ENCODE results near the gene ADAMTS12. TPM values are rescaled to one million over a fixed set of nuclear protein-coding genes. Genes with fewer than 3 reads are reported as not detected.

Gene ADAMTS12
- total and polyA plus RNA-seq, 2 of the 8 experiments (the other 6 are each of a cell fraction or from before 2014, with no cell fraction given) = 6.4 to 12.8 TPM

- no peak overlapping the region for H2BK120ac ChIP-seq (replicated peaks; ENCODE audit: low read depth, low read length)
- DNase-seq (ENCODE audit: low read depth in 1 of 2, low spot score in 2 of 2) (no peak), FAIRE-seq (no peak)
- no peaks in the 10 kb centered on the region for H3K79me2 ChIP-seq (ENCODE audit: control insufficient read depth in 1 of 2, insufficient read depth in 2 of 2, low read length in 2 of 2)
- H3K4me3 ChIP-seq (ENCODE audit: extremely low read depth in 1 of 4, insufficient read depth in 2 of 4, low read depth in 3 of 4, low read length in 4 of 4) = no peak overlapping the region
- 92% methylated on average over 5 of the region's 5 CpGs; no CpG with 5 or more reads in 1 of the 2 experiments for WGBS, 2 experiments (ENCODE audit: extremely low coverage in 1 of 2, insufficient coverage in 1 of 2, insufficient read length in 1 of 2, insufficient replicate concordance in 2 of 2, low coverage in 1 of 2, low lambda C conversion rate in 2 of 2, missing lambda C conversion rate in 1 of 2)
- H2BK12ac ChIP-seq (ENCODE audit: low read depth, low read length) = no peak overlapping the region
- H3K4ac ChIP-seq (replicated peaks; ENCODE audit: insufficient read length, low read depth, low read length) = no peak overlapping the region
- H3K9ac ChIP-seq (replicated peaks in 1 of 4; ENCODE audit: extremely low read depth in 1 of 4, low read depth in 3 of 4, low read length in 3 of 4) = no peak overlapping the region
- no peak overlapping the region for H3K23ac ChIP-seq (ENCODE audit: insufficient read length)
- ChIA-PET CTCF (ENCODE audit: partially characterized antibody) (no interaction called here), POLR2A (ENCODE audit: partially characterized antibody) (no interaction called here)
- no peak overlapping the region for H3K56ac ChIP-seq (replicated peaks; ENCODE audit: insufficient read length, low read depth, low read length)
- no peaks in the 10 kb centered on the region; the same call in 1 of the 2 replicates for H3K79me1 ChIP-seq (ENCODE audit: low read depth, low read length)
- no peak overlapping the region for H3K14ac ChIP-seq (ENCODE audit: insufficient read length)
- no peak overlapping the region for H2AFZ ChIP-seq (ENCODE audit: low read length)
- no peak overlapping the region for H4K8ac ChIP-seq (ENCODE audit: extremely low read depth, insufficient read depth, low read length)
- no peaks in the 10 kb centered on the region for H3K23me2 ChIP-seq (ENCODE audit: low read depth, low read length)
- H3K27me3 ChIP-seq (replicated peaks in 1 of 4; ENCODE audit: control insufficient read depth in 3 of 4, extremely low read depth in 1 of 4, insufficient read depth in 3 of 4, low read length in 3 of 4) = no peaks in the 10 kb centered on the region
- no peak overlapping the region for H4K5ac ChIP-seq (ENCODE audit: insufficient read length, low read depth, low read length)
- no peak overlapping the region for H2BK20ac ChIP-seq (ENCODE audit: low read length)
- H4K91ac ChIP-seq (replicated peaks; ENCODE audit: insufficient read length, low read length) = no peak overlapping the region
- H2AK5ac ChIP-seq (ENCODE audit: low read depth, low read length) = no peak overlapping the region
- 0 out of 8 replicates have a peak, but pooled peaks cover 0 to 6% (median 2%) of the 10 kb centered on the region in 4 experiments for H3K36me3 ChIP-seq (ENCODE audit: control insufficient read depth in 2 of 4, insufficient read depth in 4 of 4, low read length in 3 of 4)
- no peak overlapping the region for H2BK15ac ChIP-seq (ENCODE audit: low read length)
- no peak overlapping the region for H2BK5ac ChIP-seq (ENCODE audit: low read depth, low read length)
- H4K20me1 ChIP-seq (replicated peaks in 1 of 2; ENCODE audit: control insufficient read depth in 1 of 2, insufficient read depth in 2 of 2, low read length in 2 of 2) = no peaks in the 10 kb centered on the region
- no peak overlapping the region for H3K4me2 ChIP-seq (ENCODE audit: insufficient read depth in 1 of 2, low read depth in 2 of 2, low read length in 2 of 2)
- H3K9me3 ChIP-seq (ENCODE audit: insufficient read depth in 2 of 2, low read depth in 1 of 2, low read length in 1 of 2) = peaks cover 3 to 4% of the 10 kb centered on the region in 2 experiments; a peak in 3 of 4 replicates
- H3K4me1 ChIP-seq (replicated peaks in 1 of 4; ENCODE audit: control insufficient read depth in 3 of 4, insufficient read depth in 4 of 4, low read length in 3 of 4) = no peaks in the 10 kb centered on the region; a peak in 1 of 7 replicates
- H3K27ac ChIP-seq (ENCODE audit: low read depth, low read length) = no peak overlapping the region
- no peak overlapping the region for H3K18ac ChIP-seq (ENCODE audit: extremely low read depth, low read length)
- no peak for TF ChIP-seq TBP (IDR thresholded peaks at IDR 0.05; ENCODE audit: low read depth, low read length)
- no peak for TF ChIP-seq ASH2L (IDR thresholded peaks at IDR 0.05; ENCODE audit: low read length)
These were observed 49.9 kb downstream of the ADAMTS12 start for GRCh38 chr5:33841891-33842290.

Measured in H1 (cell line).